Activated T-cell treated with anti-CD3 and anti-CD28 coated beads, Interleukin-2, amount 50 U/mL, for 72 hours (primary cell): Measurements from ENCODE around the gene MAP2K4. TPM values are rescaled to one million over a fixed set of nuclear protein-coding genes. Genes with fewer than 3 reads are reported as not detected.

Source experiments
- ATAC-seq, 2 donors: fragments of 150-1000 bp; cut with Tn5 transposase; replicated peaks in 1 of 2; 2 replicates each; pipeline ENCODE4 v1.10.0; 2021; ENCODE audit warnings: moderate library complexity in 2 of 2, mild to moderate bottlenecking in 1 of 2
- DNase-seq, 2 donors: peaks; one replicate each; pipeline ENCODE4 v3.0.0; 2021 to 2022; ENCODE audit warnings: mixed read lengths in 1 of 2
- H3K27ac Mint-ChIP-seq: one replicate; pipeline ENCODE4 v1.8.0; 2022; ENCODE audit warnings: mild to moderate bottlenecking, moderate library complexity, mixed read lengths
- H3K27me3 Mint-ChIP-seq: one replicate; pipeline ENCODE4 v1.8.0; 2022; ENCODE audit warnings: low read depth, mixed read lengths
- H3K36me3 Mint-ChIP-seq, 2 donors: one replicate each; pipeline ENCODE4 v1.8.0; 2022; ENCODE audit warnings: mixed read lengths in 2 of 2, mild to moderate bottlenecking in 1 of 2; ENCODE audit not compliant: insufficient read depth in 2 of 2
- H3K4me1 Mint-ChIP-seq: one replicate; pipeline ENCODE4 v1.8.0; 2022; ENCODE audit warnings: low read depth, mixed read lengths
- H3K4me3 Mint-ChIP-seq, 2 donors: one replicate each; pipeline ENCODE4 v1.8.0; 2022; ENCODE audit warnings: mild to moderate bottlenecking in 2 of 2, mixed read lengths in 2 of 2, moderate library complexity in 2 of 2
- H3K9me3 Mint-ChIP-seq, 2 donors: one replicate each; pipeline ENCODE4 v1.8.0; 2022; ENCODE audit warnings: mixed read lengths in 2 of 2
- total RNA-seq, 2 donors: library from RNA; stranded (reverse); gene quantifications; one replicate each; pipeline ENCODE4 v1.2.3, GENCODE V29; 2022

Gene MAP2K4
- total RNA-seq, 2 donors from 2014 or later: 24.9 to 29.1 TPM

GRCh38 chr17:12077773-12078172 is 57.1 kb downstream of the MAP2K4 start:
- H3K4me3 Mint-ChIP-seq: no peak overlapping the region
- peaks cover 17 to 28% of the 10 kb centered on the region in 2 donors for H3K36me3 Mint-ChIP-seq
- peaks cover 0 to 3% of the 10 kb centered on the region in 2 donors for H3K9me3 Mint-ChIP-seq
- no peak overlapping the region for H3K27ac Mint-ChIP-seq
- ATAC-seq (no peak), DNase-seq (no peak)
- H3K4me1 Mint-ChIP-seq: peaks cover 10% of the 10 kb centered on the region
- no peaks in the 10 kb centered on the region for H3K27me3 Mint-ChIP-seq

DNA sequence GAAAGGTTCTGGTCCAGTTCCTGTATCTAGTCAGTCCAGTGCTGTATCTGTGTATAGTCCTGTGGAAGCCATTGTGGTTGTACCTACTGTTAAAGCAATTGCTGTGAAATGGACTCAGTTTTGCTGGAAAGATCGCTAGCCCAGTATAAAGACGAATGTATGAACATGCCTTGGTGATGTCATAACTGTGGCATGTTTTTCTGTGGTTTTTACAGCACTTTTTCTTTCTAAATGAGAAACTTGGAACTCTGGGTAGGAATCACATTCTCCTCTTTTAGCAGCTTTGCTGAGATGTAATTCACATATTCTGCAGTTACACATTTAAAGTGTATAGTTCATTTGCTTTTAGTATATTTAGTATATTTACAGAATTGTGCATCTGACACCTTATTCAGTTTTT is 58.1 kb downstream of the MAP2K4 start:
- Mint-ChIP-seq H3K9me3 (peaks cover 0 to 3% of the 10 kb centered on the region in 2 donors), H3K27ac (no peak overlapping the region), H3K36me3 (peaks cover 17 to 25% of the 10 kb centered on the region in 2 donors)

DNA sequence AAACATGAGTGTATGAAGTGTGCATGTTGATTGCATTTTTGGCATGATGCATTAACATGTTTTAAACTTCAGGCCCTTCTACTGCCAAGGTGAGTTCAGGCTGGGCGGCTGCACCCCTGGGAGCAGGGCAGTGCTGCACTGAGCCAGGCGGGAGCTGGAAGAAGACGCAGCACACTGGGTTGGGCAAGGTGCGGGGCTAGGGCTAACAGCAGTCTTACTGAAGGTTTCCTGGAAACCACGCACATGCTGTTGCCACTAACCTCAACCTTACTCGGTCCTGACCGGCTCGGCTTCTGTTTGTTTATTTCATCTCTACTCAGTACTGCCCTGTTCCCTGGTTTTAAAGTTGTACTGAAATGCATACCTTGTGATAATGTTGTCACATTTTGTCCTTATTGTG is 61.0 kb downstream of the MAP2K4 start:
- DNase-seq (no peak), ATAC-seq (no peak)
- Mint-ChIP-seq H3K9me3 (no peaks in the 10 kb centered on the region), H3K27me3 (no peaks in the 10 kb centered on the region), H3K27ac (no peak overlapping the region), H3K36me3 (peaks cover 6 to 12% of the 10 kb centered on the region in 2 donors), H3K4me3 (no peak overlapping the region), H3K4me1 (peaks cover 21% of the 10 kb centered on the region)

More for the DNA sequence above, 58.1 kb downstream of the MAP2K4 start:
- DNase-seq (no peak), ATAC-seq (no peak)
- Mint-ChIP-seq H3K4me3 (no peak overlapping the region), H3K27me3 (no peaks in the 10 kb centered on the region), H3K4me1 (peaks cover 10% of the 10 kb centered on the region)

DNA sequence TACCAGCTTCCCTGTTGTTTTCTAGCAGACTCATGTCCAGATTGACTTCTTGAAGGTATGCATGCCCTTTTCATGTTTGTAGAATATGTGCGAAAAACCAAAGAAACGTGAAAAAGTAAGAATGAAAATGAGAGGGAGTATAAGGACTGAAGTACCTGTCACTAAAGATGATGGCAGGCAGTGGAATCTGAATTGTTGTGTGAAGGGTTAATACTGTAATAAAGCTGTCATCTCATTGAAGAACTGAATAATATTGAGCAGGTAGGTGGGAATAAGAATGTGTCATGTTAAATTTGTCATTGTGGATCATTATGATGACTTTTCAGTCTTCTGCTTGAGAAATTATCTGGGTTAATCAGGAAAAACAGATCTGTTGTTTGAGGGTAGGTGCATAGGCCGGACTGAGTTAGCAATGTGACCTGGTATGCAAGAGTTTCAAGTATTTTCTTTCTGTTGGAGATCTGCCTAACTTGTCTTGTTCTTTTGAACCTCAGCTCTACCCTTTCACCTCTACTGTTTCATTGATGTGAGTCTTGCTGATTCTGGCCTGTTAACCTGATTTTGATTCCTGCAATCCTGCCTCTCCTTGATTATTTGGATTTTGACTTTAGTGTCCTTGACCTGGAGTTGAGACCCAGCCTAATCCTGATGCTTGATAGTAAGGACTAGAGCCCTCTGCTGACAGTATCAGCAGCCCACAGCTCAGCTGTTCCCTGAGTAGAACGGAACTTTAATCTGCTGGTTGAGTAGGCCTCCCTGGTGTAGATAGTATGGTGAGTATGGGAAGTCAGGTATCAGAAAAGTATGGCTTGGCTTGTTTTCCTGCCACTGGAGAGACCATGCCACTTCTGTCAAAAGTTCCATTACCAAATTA is 64.6 kb downstream of the MAP2K4 start:
- Mint-ChIP-seq H3K27me3 (no peaks in the 10 kb centered on the region), H3K4me1 (peaks cover 18% of the 10 kb centered on the region), H3K36me3 (peaks cover 3 to 11% of the 10 kb centered on the region in 2 donors), H3K4me3 (no peak overlapping the region), H3K9me3 (no peaks in the 10 kb centered on the region), H3K27ac (no peak overlapping the region)
- ATAC-seq: no peak
- DNase-seq: no peak

DNA sequence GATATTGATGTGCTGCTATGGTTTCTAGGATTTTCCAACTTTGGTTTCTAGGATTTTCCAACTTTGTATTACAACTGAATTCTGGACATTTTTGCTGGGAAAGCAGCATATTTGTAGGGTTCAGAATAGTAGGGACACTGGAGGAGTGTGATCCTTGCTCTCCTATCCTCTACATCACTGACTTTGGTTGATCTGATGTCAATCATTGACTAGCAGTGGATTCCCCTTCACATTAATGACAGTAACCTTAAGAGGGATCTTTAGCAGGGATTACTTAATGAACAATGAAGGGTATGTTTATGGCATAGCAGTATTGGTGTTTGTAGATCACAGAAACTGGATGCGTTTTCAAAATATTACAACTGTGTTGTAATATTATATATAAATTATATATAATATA is 67.4 kb downstream of the MAP2K4 start:
- Mint-ChIP-seq H3K27me3 (no peaks in the 10 kb centered on the region), H3K4me3 (no peak overlapping the region), H3K9me3 (peaks cover 0 to 2% of the 10 kb centered on the region in 2 donors), H3K4me1 (peaks cover 18% of the 10 kb centered on the region), H3K27ac (no peak overlapping the region), H3K36me3 (peaks cover 0 to 11% of the 10 kb centered on the region in 2 donors)
- ATAC-seq: no peak
- no peak for DNase-seq

DNA sequence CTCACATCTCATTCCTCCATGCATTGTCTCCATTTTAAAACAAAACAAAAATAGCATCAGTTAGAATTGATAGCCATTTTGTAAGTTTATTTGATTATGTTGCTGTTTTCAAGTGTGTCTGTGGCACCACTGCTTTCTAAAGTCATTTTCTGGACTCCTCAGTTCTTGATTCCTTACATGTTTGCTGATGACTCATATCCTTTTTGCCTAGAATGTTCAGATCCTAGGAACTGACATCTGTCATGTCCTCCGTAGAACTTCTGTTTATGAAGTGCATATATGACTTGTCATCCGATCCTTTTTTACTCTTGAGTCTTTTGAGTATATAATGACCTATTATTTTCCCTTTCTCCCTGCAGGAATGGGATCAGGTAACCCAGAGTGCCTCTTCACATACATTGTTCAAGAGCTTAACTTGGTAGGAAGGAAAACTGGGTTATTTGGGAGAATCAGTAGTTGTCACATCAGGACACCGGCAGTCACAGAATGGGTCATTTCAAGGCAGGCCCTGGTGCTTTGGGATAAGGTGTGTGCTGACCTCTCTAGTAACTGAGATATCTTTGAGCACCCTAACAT is 69.2 kb downstream of the MAP2K4 start:
- Mint-ChIP-seq H3K36me3 (peaks cover 0 to 8% of the 10 kb centered on the region in 2 donors), H3K4me3 (no peak overlapping the region), H3K9me3 (peaks cover 0 to 2% of the 10 kb centered on the region in 2 donors), H3K27me3 (no peaks in the 10 kb centered on the region), H3K4me1 (peaks cover 18% of the 10 kb centered on the region), H3K27ac (no peak overlapping the region)
- DNase-seq (no peak), ATAC-seq (no peak)

- Mint-ChIP-seq H3K27ac (no peak overlapping the region), H3K4me1 (peaks cover 6% of the 10 kb centered on the region), H3K36me3 (peaks cover 2 to 17% of the 10 kb centered on the region in 2 donors), H3K27me3 (no peaks in the 10 kb centered on the region), H3K9me3 (peaks cover 0 to 2% of the 10 kb centered on the region in 2 donors), H3K4me3 (no peak overlapping the region)
- ATAC-seq: no peak
- DNase-seq: no peak
These were observed 73.7 kb downstream of the MAP2K4 start for GRCh38 chr17:12094336-12094735.

DNA sequence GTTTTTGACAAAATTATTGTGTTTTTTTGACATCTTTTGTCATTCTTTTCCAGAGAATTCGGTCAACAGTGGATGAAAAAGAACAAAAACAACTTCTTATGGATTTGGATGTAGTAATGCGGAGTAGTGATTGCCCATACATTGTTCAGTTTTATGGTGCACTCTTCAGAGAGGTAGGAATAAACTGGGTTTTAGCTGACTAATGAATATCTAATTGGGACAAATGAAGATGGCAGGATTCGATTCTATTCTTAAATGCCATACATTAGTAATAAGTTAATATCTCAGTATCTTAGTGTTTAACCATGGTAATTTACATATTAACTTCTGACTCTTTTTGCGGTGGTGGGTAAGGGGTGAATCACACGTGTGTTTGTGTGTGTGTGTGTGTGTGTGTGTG is 74.8 kb downstream of the MAP2K4 start:
- ATAC-seq (no peak), DNase-seq (no peak)
- Mint-ChIP-seq H3K27ac (no peak overlapping the region), H3K27me3 (no peaks in the 10 kb centered on the region), H3K4me3 (no peak overlapping the region), H3K36me3 (peaks cover 4 to 17% of the 10 kb centered on the region in 2 donors), H3K9me3 (peaks cover 0 to 2% of the 10 kb centered on the region in 2 donors), H3K4me1 (no peaks in the 10 kb centered on the region)

DNA sequence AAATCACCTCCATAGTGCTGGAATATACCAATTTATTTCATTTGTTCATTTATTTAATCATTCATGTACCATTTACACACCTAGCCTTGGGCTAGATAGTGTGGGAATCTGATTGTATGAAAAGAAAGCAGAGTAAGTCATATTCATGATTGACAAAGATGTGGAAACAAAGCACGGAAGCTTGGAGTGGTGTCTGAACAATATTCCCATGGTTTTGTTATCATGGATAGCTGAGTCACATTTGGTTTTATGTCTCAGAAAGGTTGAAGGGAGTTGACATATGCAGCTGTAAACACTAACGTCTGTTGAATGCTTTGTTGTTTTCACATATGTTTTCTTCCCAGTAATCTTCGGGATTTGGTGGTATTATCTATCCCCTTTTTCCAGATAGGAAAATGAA is 76.6 kb downstream of the MAP2K4 start:
- Mint-ChIP-seq H3K4me3 (no peak overlapping the region), H3K36me3 (peaks cover 4 to 16% of the 10 kb centered on the region in 2 donors), H3K4me1 (no peaks in the 10 kb centered on the region), H3K27me3 (no peaks in the 10 kb centered on the region), H3K9me3 (no peaks in the 10 kb centered on the region), H3K27ac (peak overlapping the region; percentile 78)
- no peak for ATAC-seq
- DNase-seq: no peak

- Mint-ChIP-seq H3K4me1 (peaks cover 5% of the 10 kb centered on the region), H3K27ac (no peak overlapping the region)
These were observed 77.9 kb downstream of the MAP2K4 start for GRCh38 chr17:12098568-12098967.

DNA sequence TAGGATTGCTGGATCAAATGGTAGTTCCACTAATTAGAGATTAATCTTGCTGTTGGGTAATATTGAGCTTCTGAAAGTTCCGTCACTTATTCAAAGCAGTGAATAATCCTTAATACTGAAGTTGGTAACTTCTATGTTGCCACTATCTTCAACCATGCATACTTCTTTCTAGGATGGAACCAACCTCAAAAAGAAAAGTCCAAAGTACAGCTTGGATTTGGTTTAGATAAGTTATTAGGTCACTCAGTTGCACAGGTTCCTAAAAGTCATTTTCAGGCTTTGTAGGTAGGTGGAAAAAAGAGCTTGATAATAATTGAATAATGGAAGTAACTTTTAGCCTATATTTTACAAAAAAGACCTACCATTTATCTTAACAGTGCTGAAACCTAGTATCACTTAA is 78.7 kb downstream of the MAP2K4 start:
- no peaks in the 10 kb centered on the region for H3K27me3 Mint-ChIP-seq
- no peak overlapping the region for H3K27ac Mint-ChIP-seq
- peaks cover 4 to 16% of the 10 kb centered on the region in 2 donors for H3K36me3 Mint-ChIP-seq
- DNase-seq (no peak), ATAC-seq (no peak)
- H3K4me1 Mint-ChIP-seq: peaks cover 5% of the 10 kb centered on the region
- H3K9me3 Mint-ChIP-seq: peaks cover 0 to 1% of the 10 kb centered on the region in 2 donors
- no peak overlapping the region for H3K4me3 Mint-ChIP-seq

More at GRCh38 chr17:12098568-12098967, 77.9 kb downstream of the MAP2K4 start:
- Mint-ChIP-seq H3K27me3 (no peaks in the 10 kb centered on the region), H3K9me3 (peaks cover 0 to 1% of the 10 kb centered on the region in 2 donors), H3K36me3 (peaks cover 4 to 16% of the 10 kb centered on the region in 2 donors), H3K4me3 (no peak overlapping the region)
- DNase-seq (no peak), ATAC-seq (no peak)

GRCh38 chr17:12104831-12105230 is 84.2 kb downstream of the MAP2K4 start:
- Mint-ChIP-seq H3K4me3 (no peak overlapping the region), H3K9me3 (peaks cover 0 to 1% of the 10 kb centered on the region in 2 donors), H3K36me3 (peaks cover 2 to 3% of the 10 kb centered on the region in 2 donors), H3K27me3 (no peaks in the 10 kb centered on the region), H3K4me1 (peaks cover 5% of the 10 kb centered on the region), H3K27ac (no peak overlapping the region)
- ATAC-seq: no peak
- DNase-seq: no peak

DNA sequence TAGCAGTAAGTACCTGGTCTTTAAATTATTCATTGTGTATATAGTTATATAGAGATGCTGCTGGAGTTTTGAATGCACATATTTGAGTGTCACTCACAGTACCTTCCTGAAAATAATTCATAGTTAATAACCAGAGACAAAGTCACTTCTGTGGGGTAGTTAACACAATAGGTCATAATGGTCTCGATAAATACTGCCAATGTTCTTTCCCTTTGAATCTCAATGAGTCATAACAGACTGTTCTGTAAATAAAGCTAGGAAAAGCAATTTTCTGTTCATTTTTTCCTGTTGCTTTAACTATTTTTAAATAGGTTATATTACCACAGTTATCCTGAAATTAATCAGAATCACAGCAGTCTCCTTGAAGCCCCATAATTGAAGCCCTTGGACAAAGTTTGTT is 87.2 kb downstream of the MAP2K4 start:
- Mint-ChIP-seq H3K4me1 (peaks cover 5% of the 10 kb centered on the region), H3K27me3 (no peaks in the 10 kb centered on the region), H3K27ac (no peak overlapping the region), H3K36me3 (peaks cover 0 to 10% of the 10 kb centered on the region in 2 donors), H3K4me3 (no peak overlapping the region), H3K9me3 (peaks cover 0 to 1% of the 10 kb centered on the region in 2 donors)
- no peak for DNase-seq
- ATAC-seq: no peak
